HL-60/S4 treated with phorbol 12-myristate 13-acetate at 8.2 ng/mL for 4 days and 3 days (cell line): ENCODE data around the gene ZNF324.
"Not testable (repeated sequence)": the region's sequence is repeated elsewhere in the genome, so short reads cannot be mapped to it uniquely, and the experiment has no call there.

Experiments used
- in situ Hi-C: fragments of 300-500 bp; cut with MboI; formaldehyde crosslinking; loops from 2 replicates; pipeline ENCODE4 v1.15.0; 2022; ENCODE audit warnings: low sequenced_read_pairs

ZNF324 gene

DNA sequence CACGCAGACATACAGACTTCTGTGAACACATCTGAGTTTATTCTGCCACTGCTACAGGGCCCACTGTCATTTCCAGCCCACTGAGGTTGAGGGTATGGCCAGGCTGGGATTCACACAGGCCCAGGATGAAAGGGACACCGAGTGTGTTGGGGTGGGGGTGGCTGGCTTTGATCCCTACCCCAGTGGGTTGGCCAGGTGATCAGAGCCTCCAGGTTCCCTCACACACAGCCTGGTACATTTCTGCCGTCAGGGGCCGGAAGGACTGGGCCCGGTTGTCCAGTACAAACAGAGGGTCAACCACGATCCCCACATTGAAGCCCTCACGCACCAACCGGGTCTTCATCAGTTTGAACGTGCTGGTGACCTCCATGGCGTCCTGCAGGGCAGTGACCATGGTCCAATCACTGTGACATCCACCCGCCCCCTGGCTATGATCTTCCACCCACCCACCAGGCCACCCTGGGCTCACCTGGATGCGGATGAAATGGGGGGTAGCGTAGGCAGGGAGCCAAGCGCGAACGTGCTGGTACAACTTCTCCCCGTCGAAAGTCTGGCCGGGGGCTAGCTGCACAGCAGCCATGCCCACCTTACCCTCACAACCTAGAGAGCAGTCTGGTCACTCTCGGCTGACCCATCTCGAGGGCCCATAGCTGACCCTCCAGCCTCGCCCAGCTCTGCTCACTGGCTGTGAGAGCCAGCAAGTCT, 31.6 kb downstream of the ZNF324 start:
- in situ Hi-C loops = no loop called here

DNA sequence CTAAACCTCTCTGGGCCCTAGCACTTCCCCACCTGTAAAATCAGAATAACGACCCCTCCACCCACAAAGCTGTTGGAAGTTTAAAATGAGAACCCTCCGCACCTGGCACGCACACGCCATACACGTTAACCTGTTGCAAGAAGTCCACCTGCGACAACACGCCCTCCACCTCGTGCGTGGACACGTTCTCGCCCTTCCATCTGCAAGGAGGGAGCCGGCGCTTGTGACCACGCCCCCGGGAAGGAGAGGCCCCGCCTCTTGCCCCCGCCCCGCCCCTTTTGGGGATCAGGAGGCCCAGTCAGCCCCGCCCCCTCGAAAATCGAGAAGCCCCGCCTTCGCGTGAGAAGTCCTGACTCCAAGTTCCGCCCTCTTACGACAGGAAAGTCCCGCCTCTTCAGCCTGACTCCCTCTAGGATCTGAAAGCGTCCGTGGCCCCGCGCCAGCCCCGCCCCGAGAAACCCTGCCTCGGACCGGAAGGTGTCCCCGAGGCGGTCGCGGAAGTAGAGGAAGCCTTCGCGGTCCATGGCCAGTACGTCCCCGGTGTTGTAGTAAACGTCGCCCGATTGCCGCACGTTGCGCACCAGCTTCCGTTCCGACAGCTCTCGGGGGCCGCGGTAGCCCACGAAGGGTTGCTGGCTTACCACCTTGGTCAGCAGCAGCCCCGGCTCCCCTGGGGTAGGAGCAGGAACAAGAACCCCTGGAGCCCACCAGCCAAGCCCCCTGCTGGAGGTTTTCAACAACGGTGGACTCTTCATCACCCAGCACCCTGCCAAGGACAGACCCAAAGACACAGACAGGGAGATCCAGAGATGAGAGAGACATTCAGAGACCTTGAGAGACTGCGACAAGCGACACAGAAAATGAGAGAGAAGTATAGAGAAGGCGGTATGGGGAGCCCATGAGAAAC, 32.4 kb downstream of the ZNF324 start:
- in situ Hi-C loops = no loop called here

DNA sequence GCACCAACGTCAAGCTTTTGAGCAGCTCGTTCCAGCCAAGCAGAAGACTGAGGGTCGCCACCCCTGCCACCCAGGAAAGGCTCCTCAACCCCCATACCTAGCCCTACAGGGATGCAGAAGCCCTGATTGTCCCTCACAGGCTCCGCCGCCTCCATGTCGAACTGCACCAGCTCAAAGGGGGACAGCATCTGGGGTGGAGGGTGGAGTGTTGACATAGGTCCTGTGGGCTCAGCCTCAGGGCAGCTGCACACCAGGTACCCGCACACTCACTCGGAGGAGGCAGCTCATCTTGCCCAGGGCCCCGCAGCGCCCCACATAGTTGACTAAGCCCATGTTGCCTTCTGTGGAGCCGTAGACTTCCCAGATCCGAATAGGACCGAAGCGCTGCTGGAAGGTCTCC, 33.4 kb downstream of the ZNF324 start:
- in situ Hi-C loops = no loop called here

DNA sequence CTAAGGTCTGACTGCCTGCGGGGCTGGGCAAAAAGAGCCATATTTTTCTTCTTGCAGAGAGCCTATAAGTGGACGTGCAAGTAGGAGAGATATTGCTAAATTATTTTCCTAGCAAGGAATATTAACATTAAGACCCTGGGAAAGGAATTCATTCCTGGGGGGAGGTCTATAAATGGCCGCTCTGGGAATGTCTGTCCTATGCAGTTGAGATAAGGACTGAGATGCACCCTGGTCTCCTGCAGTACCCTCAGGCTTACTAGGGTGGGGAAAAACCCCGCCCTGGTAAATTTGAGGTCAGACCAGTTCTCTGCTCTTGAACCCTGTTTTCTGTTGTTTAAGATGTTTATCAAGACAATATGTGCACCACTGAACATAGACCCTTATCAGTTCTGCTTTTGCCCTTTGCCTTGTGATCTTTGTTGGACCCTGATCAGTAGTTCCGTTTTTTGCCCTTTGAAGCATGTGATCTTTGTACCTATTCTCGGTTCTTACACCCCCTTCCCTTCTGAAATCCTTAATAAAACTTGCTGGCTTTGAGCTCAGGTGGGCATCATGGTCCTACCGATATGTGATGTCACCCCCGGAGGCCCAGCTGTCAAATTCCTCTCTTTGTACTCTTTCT, 40.8 kb downstream of the ZNF324 start:
- in situ Hi-C loops = not testable (repeated sequence)

GRCh38 chr19:58509731-58510083, 42.8 kb downstream of the ZNF324 start:
- in situ Hi-C loops = no loop called here

DNA sequence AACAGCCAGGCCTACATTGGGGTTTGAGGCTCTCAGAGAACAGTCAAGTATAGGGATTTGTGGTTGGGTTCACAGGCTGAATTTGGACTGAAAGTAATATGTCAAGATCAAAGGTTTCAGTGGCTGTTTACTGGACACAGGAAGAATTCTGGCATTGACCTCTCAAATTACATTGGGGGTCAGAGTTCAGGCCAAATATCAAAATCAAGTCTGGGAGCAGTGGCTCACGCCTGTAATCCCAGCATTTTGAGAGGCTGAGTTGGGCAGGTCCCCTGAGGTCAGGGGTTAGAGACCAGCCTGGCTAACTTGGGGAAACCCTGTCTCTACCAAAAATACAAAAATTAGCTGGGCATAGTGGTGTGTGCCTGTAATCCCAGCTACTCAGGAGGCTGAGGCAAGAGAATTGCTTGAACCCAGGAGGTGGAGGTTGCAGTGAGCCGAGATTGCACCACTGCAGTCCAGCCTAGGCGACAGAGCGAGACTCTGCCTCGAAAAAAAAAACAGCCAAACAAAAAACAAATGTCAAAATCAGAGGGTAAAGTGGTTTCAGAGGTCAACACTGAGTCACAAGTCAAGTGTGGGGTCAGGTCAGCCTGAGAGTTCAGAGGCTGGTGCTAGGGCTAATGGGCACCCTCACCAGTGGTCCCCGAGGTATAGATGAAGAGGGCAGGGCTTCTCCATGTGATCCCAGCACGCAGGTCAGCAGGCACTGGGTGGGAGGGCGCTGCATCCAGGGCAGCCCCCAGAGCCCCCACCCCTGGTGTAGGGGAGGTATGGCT, 43.4 kb downstream of the ZNF324 start:
- in situ Hi-C loops = no loop called here

DNA sequence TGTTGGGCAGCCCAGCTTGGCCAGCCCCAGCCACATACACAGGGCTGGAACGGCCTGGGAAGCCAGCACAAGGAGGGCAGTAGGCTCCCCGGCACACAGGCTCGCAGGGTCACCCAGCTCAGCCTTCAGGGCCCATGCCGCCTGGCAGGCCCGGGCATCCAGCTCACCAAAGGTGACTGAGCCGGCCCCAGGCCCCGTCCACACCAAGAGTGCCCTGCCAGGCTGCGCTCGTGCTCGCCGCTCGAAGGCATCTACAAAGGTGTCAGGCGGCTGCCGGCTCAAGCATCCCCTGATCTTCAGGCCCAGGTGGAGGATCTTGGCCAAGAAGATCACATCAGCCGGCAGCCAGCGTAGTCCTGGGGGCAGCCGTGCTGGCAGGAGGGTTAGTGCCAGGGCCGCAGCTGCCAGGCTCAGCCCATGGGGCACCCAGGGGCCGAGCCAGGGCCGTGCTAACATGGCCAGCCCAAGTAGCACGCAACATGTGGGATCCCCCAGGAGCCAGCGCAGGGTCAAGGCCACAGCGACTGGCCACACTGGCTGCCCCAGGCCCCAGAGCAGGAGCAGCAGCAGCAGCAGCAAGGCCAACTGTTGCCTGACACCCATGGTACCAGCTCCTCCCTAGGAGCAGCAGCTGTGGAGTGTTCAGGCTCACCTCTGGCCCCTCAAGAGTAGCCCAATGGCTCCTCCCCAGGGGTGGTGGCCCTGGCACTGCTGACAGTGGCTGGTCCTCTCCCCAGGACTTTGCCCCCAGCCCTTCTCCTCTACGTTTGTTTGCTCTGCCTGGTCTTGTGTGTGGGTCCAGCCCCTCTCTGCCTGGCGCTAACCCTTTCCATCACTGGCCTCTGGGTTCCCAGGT, 44.7 kb downstream of the ZNF324 start, which contains the start of gene SLC27A5:
SLC27A5 (minus strand) TSS at position 640 of the 856 bp plus-strand sequence; CDS start at position 603, 37 bp downstream.
- in situ Hi-C loops = no loop called here

- in situ Hi-C loops = no loop called here
Observed at GRCh38 chr19:58513213-58513693, 46.4 kb downstream of the ZNF324 start.

GRCh38 chr19:58513694-58514563, 47.0 kb downstream of the ZNF324 start:
- in situ Hi-C loops = no loop called here

DNA sequence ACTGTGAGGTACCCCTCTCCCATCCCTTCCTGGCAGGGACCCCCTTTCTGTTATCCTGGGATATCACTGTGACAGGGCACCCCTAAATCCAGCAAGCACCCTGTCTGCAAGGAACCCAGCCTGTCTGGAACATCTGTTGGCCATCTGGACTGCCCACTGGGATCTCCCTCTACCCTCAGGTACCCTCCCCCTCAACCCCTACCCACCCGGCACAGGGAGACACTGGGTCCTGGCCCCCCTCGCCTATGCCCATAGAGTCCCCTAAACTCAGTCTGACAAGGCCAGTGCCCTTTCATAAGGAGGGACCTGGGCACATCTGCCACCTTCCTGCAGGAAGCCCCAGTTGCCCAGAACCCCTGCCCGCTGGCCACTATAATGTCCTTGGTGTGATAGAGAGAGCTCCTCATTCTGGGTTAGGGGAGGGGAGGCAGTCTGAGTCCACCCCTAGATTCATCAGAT, 47.7 kb downstream of the ZNF324 start:
- in situ Hi-C loops = no loop called here

- in situ Hi-C loops = no loop called here
Observed at GRCh38 chr19:58515259-58515658, 48.4 kb downstream of the ZNF324 start.

DNA sequence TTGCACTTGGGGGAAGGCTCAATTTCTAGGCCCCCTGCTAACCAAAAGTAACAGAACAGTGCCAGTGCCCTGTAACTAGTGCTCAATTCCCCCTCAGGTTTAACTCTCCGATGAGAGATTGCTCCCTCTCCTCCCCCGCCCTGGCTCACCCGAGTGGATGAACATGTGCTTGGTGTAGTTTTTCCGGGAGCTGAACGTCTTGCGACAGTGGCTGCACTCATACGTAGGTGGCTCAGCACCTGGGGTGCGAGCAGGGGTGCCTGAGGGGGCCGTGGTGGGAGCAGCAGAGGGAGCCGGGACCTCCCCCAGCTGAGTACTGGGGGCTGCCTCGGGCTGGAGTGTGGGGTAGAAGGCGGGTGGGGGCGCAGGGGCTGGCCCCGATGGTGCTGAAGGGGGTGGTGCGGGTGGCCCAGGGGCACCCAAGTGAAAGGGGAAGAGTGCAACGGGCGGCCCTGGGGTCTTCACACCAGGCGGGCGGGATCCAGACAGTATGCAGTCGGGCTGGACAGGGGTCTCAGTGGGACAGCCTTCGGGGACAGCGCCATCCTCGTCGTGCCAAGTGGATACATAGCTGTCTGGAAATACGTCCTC, 49.5 kb downstream of the ZNF324 start:
- in situ Hi-C loops = no loop called here

DNA sequence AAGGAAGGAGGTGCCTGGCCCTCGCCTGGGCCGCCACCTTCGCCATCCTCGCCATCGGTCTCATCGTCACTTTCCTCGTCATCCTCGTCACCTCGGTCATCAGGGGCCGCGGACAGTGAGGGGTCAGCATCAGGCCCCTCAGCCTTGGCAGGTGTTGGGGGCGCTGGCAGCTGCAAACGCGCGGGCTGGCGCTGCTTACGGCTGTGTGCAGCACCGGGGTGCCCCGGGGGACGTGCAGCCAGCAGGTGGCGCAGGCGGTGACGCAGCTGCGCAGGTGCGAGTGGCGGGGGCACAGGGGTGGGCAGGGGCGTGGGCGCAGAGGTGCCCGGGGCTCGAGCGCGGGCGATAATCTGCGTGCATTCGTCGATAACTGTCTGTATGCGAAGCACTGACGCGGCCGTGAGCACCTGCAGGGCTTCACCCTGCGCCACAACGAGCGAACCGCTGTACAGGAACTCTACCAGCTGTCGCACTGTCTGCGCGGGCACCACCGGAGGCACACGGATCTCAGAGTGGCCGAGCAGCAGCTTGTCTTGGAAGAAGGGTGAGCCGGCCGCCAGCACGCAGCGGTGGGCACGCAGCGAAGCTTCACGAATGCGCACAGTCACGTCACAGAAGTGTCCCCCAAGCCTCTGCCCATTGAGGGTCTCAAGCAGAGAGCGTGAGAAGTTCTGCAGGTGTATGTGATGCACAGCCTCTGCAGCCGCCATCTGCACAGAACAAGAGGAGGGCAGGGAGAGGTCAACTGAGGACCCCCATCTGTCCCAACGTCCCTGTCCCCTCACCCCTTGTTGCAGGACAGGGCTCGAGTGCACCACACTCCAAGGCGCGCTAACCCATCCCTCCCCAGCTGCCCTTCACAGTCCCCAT, 50.3 kb downstream of the ZNF324 start:
- in situ Hi-C loops = no loop called here

DNA sequence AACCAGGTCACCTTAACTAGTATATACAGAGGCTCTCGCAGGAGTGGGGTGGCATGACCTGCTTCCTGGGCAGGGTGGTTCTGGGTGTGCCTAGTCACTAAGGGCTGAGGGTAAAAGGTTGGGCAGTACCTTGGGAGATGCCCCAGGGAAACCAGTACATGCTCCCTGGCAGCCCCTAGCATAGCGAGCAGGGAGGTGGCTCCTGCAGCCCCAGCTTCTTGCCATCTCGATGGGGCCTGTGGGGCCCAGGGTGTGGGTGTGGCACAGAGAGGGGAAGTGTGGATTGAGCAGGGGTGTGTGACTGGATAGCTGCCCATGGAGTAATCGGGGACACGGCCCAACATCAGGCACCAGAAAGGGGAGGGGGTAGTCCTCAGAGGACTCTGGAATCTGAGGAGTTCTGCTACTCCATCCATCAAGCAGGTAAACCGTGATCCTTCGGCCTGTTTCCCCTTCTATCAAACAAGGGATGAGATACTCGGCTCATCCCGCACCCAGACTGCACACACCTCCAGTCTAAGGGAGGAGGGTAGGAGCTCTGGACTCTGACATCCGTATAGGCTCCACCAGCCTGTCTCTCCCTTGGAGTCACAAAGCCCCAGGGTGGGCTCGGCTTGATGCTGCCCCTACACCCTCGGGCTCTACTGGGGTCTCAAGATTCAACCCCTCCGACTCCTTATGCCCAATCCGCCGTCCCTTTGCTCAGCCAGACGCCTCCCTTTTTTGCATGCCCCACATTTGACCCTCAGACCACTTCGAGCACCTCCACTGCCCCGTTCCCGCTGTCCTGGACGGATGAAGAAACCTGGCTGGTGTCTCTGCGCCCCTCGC, 51.6 kb downstream of the ZNF324 start:
- in situ Hi-C loops = no loop called here

GRCh38 chr19:58519087-58519354, 52.1 kb downstream of the ZNF324 start:
- in situ Hi-C loops = no loop called here

DNA sequence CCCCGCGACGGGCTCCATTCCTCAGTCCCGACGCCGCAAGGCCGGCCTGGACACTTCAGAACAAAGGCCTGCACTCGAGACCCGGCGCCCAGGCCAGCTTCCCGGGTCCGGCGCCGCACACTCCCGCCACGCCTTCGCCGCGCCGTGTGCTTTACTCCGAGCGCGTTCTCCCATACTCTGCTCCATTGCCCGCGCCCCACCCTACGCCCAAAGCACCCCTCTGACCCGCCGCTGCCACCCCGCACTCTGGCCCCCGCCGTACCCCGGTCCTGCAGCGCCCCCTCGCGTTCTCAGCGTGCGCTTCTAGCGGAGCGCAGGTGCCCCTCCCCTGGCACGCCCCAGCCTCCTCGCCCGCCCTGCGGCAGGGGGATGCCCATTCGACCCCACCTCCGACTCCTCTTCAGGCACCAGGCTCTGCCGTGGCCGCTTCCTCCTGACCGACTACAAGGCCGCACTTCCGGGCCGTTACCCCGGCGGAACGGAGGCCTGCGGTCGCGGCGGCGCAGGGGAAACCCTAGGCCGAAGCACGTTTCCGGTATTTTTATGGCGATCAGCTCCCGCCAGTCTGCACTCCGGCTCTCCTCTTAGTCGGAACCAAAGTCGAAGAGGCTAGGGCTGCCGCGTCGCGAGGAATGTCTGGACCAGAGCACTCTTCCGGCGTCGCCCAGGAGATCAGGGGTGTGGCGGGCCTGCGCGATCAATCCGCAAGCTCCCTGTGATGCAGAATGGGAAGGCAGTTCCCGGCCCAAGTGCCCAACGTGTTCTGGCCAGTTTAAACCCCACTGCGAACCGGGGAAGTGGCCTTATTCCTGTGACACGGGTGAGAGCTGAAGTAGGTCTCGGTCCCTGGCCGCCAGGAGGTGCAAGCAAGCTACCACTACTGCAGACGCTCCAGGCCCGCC, 52.7 kb downstream of the ZNF324 start, which contains the start of gene ZBTB45:
ZBTB45 (minus strand) TSS at position 456 of the 902 bp plus-strand sequence. CDS start 2,137 bp downstream, outside the sequence.
- in situ Hi-C loops = no loop called here
